GM23338 (cell line): ENCODE data around the gene PKNOX2. TPM values are rescaled to one million over a fixed set of nuclear protein-coding genes. Genes with fewer than 3 reads are reported as not detected.

Source experiments
- ATAC-seq: fragments of 200-7000 bp; cut with Tn5 transposase; 3 replicates; pipeline ENCODE4 v1.9.1; 2020
- DNase-seq: peaks from one replicate; pipeline ENCODE4 v3.0.0-alpha.2; 2015; ENCODE audit warnings: low spot score
- H2AFZ ChIP-seq: fragments of 200-600 bp; sonication (generic); 2 replicates; pipeline ENCODE4 v1.8.0; 2016; ENCODE audit warnings: antibody characterized with exemption, mild to moderate bottlenecking, moderate library complexity
- H3F3A ChIP-seq: fragments of 200-600 bp; sonication (generic); replicated peaks from 2 replicates; pipeline ENCODE4 v1.8.0; 2017; ENCODE audit warnings: antibody characterized with exemption, mixed run types, low read depth
- H3K27ac ChIP-seq: fragments of 200-600 bp; sonication (generic); 2 replicates; pipeline ENCODE4 v1.6.1; 2016; ENCODE audit warnings: low read depth
- H3K27me3 ChIP-seq: fragments of 200-600 bp; sonication (generic); 2 replicates; pipeline ENCODE4 v1.8.0; 2016; ENCODE audit warnings: mild to moderate bottlenecking, mixed run types, moderate library complexity; ENCODE audit not compliant: insufficient read depth
- H3K36me3 ChIP-seq: fragments of 200-600 bp; sonication (generic); 2 replicates; pipeline ENCODE4 v1.8.0; 2016; ENCODE audit warnings: mild to moderate bottlenecking; ENCODE audit not compliant: insufficient read depth
- H3K4me1 ChIP-seq: fragments of 200-600 bp; sonication (generic); 2 replicates; pipeline ENCODE4 v1.8.0; 2016; ENCODE audit warnings: mild to moderate bottlenecking, moderate library complexity; ENCODE audit not compliant: insufficient read depth
- H3K4me2 ChIP-seq: fragments of 200-600 bp; sonication (generic); 2 replicates; pipeline ENCODE4 v1.7.1; 2017; ENCODE audit warnings: mixed run types
- H3K4me3 ChIP-seq: fragments of 200-600 bp; sonication (generic); 2 replicates; pipeline ENCODE4 v1.6.1; 2016; ENCODE audit warnings: mixed run types
- H3K79me2 ChIP-seq: fragments of 200-600 bp; sonication (generic); replicated peaks from 2 replicates; pipeline ENCODE4 v1.8.0; 2017; ENCODE audit warnings: mild to moderate bottlenecking; ENCODE audit not compliant: insufficient read depth
- H3K9me2 ChIP-seq: fragments of 200-600 bp; sonication (generic); 2 replicates; pipeline ENCODE4 v1.8.0; 2017; ENCODE audit not compliant: insufficient read depth
- H4K20me1 ChIP-seq: fragments of 200-600 bp; sonication (generic); replicated peaks from 2 replicates; pipeline ENCODE4 v1.8.0; 2017; ENCODE audit warnings: mild to moderate bottlenecking; ENCODE audit not compliant: insufficient read depth
- H3K27ac Mint-ChIP-seq: 2 replicates; pipeline ENCODE4 v1.8.0; 2020; ENCODE audit warnings: inconsistent platforms, mild to moderate bottlenecking, moderate library complexity, mixed read lengths
- H3K27me3 Mint-ChIP-seq: 3 replicates; pipeline ENCODE4 v1.8.0; 2022; ENCODE audit warnings: low read depth, mild to moderate bottlenecking, moderate library complexity, mixed read lengths, inconsistent platforms; ENCODE audit not compliant: insufficient read depth, poor library complexity
- H3K36me3 Mint-ChIP-seq: 3 replicates; pipeline ENCODE4 v1.8.0; 2021; ENCODE audit warnings: low read depth, mild to moderate bottlenecking, inconsistent platforms, moderate library complexity, mixed read lengths
- H3K4me1 Mint-ChIP-seq: 3 replicates; pipeline ENCODE4 v1.8.0; 2020; ENCODE audit warnings: mild to moderate bottlenecking, inconsistent platforms, mixed read lengths
- H3K4me3 Mint-ChIP-seq: 3 replicates; pipeline ENCODE4 v1.8.0; 2021; ENCODE audit warnings: moderate library complexity, mild to moderate bottlenecking, inconsistent platforms, mixed read lengths
- H3K9me3 Mint-ChIP-seq: 3 replicates; pipeline ENCODE4 v1.8.0; 2020; ENCODE audit warnings: moderate library complexity, mild to moderate bottlenecking, inconsistent platforms, mixed read lengths
- CREB1 ChIP-seq: fragments of 250-450 bp; sonication (Bioruptor Pico); IDR thresholded peaks from 2 replicates; pipeline ENCODE4 v1.5.0; 2020; ENCODE audit warnings: low read depth, mild to moderate bottlenecking, moderate library complexity
- EZH2 ChIP-seq: fragments of 200-600 bp; sonication (generic); IDR thresholded peaks from one replicate; pipeline ENCODE4 v1.8.0; 2017; ENCODE audit warnings: antibody characterized with exemption, mild to moderate bottlenecking, low read depth; ENCODE audit not compliant: unreplicated experiment
- EZH2phosphoT487 ChIP-seq: fragments of 200-600 bp; sonication (generic); IDR thresholded peaks from one replicate; pipeline ENCODE4 v1.8.1; 2018; ENCODE audit warnings: antibody characterized with exemption; ENCODE audit not compliant: unreplicated experiment
- JUNB ChIP-seq: IDR thresholded peaks from one replicate; pipeline ENCODE4 v1.6.1; 2016; ENCODE audit warnings: antibody characterized with exemption; ENCODE audit not compliant: unreplicated experiment
- NANOG ChIP-seq: IDR thresholded peaks from 2 replicates; pipeline ENCODE4 v1.6.1; 2016; ENCODE audit warnings: antibody characterized with exemption, borderline replicate concordance
- POLR2AphosphoS5 ChIP-seq: IDR thresholded peaks from 2 replicates; pipeline ENCODE4 v1.6.1; 2016; ENCODE audit warnings: antibody characterized with exemption, low read depth
- REST ChIP-seq: IDR thresholded peaks from one replicate; pipeline ENCODE4 v1.6.1; 2018; ENCODE audit warnings: antibody characterized with exemption; ENCODE audit not compliant: unreplicated experiment
- STAT1 ChIP-seq: IDR thresholded peaks from one replicate; pipeline ENCODE4 v1.6.1; 2016; ENCODE audit warnings: antibody characterized with exemption; ENCODE audit not compliant: unreplicated experiment
- ZNF114 ChIP-seq: fragments of 250-450 bp; sonication (Bioruptor Pico); IDR thresholded peaks from 2 replicates; pipeline ENCODE4 v1.5.0; 2020; ENCODE audit warnings: mild to moderate bottlenecking, moderate library complexity
- ZNF331 ChIP-seq: fragments of 250-450 bp; sonication (Bioruptor Pico); IDR thresholded peaks from 2 replicates; pipeline ENCODE4 v1.5.0; 2020; ENCODE audit warnings: low read depth, mild to moderate bottlenecking, moderate library complexity
- polyA plus RNA-seq: library from polyadenylated mRNA; unstranded; fragments of >200 nt; fragmentation: Nextera tagmentation; extraction: Ambion mirVana; gene quantifications from 2 replicates; pipeline ENCODE4 v1.2.1, GENCODE V29; 2016
- total RNA-seq: library from RNA; depleted of rRNA; stranded (reverse); fragments of >200 nt; shearing (Covaris generic); gene quantifications from 2 replicates; pipeline ENCODE4 v1.2.3, GENCODE V29; 2014
- TF ChIP-seq, protein P1 (sequence below): IDR thresholded peaks from 2 replicates; pipeline ENCODE4 v1.6.1; 2016; ENCODE audit warnings: antibody characterized with exemption
- TF ChIP-seq, protein P2 (sequence below), 2 experiments: fragments of 200-600 bp in 1 of 2; sonication (generic) in 1 of 2; conservative IDR thresholded peaks; 2 replicates each; pipeline versions ENCODE4 v1.5.1 to v1.6.1; 2016 to 2017; ENCODE audit warnings: antibody characterized with exemption in 2 of 2, low read depth in 2 of 2, mild to moderate bottlenecking in 2 of 2, moderate library complexity in 1 of 2
- TF ChIP-seq, protein P3 (sequence below): fragments of 250-450 bp; sonication (Bioruptor Pico); IDR thresholded peaks from 2 replicates; pipeline ENCODE4 v1.5.0; 2020; ENCODE audit warnings: mild to moderate bottlenecking, moderate library complexity

PKNOX2 gene
- total and polyA plus RNA-seq, 2 experiments from 2014 or later = 0.42 to 0.83 TPM

GRCh38 chr11:125401746-125402145 lies 237.2 kb downstream of the PKNOX2 start:
- Histone ChIP-seq H3K27ac (no peak overlapping the region), H3K27me3 (no peaks in the 10 kb centered on the region), H3K4me2 (0 out of 2 replicates have a peak overlapping the region, but pooled peaks have one; percentile 15), H3K4me1 (peaks cover 30% of the 10 kb centered on the region), H3K4me3 (no peak overlapping the region), H3K36me3 (no peaks in the 10 kb centered on the region), H4K20me1 (no peaks in the 10 kb centered on the region), H3K79me2 (no peaks in the 10 kb centered on the region), H3K9me2 (0 out of 2 replicates have a peak, but pooled peaks cover 2% of the 10 kb centered on the region), H2AFZ (peak overlapping the region; percentile 44; the same call in 1 of the 2 replicates), H3F3A (no peaks in the 10 kb centered on the region)
- H3K27ac Mint-ChIP-seq = peak overlapping the region; percentile 84
- ATAC-seq = peak; percentile 34
- peak; percentile 73 for DNase-seq
- peaks cover 19% of the 10 kb centered on the region for H3K27me3 Mint-ChIP-seq
- no peaks in the 10 kb centered on the region for H3K9me3 Mint-ChIP-seq
- H3K36me3 Mint-ChIP-seq = no peaks in the 10 kb centered on the region
- peaks cover 56% of the 10 kb centered on the region for H3K4me1 Mint-ChIP-seq
- no peak overlapping the region for H3K4me3 Mint-ChIP-seq
- TF ChIP-seq STAT1 = no peak
- TF ChIP-seq ZNF114 = no peak
- TF ChIP-seq, protein P1, sequence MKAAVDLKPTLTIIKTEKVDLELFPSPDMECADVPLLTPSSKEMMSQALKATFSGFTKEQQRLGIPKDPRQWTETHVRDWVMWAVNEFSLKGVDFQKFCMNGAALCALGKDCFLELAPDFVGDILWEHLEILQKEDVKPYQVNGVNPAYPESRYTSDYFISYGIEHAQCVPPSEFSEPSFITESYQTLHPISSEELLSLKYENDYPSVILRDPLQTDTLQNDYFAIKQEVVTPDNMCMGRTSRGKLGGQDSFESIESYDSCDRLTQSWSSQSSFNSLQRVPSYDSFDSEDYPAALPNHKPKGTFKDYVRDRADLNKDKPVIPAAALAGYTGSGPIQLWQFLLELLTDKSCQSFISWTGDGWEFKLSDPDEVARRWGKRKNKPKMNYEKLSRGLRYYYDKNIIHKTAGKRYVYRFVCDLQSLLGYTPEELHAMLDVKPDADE = no peak
- no peak for TF ChIP-seq EZH2phosphoT487
- no peak for TF ChIP-seq CREB1 (CRISPR knock-in tag)
- TF ChIP-seq, protein P2, sequence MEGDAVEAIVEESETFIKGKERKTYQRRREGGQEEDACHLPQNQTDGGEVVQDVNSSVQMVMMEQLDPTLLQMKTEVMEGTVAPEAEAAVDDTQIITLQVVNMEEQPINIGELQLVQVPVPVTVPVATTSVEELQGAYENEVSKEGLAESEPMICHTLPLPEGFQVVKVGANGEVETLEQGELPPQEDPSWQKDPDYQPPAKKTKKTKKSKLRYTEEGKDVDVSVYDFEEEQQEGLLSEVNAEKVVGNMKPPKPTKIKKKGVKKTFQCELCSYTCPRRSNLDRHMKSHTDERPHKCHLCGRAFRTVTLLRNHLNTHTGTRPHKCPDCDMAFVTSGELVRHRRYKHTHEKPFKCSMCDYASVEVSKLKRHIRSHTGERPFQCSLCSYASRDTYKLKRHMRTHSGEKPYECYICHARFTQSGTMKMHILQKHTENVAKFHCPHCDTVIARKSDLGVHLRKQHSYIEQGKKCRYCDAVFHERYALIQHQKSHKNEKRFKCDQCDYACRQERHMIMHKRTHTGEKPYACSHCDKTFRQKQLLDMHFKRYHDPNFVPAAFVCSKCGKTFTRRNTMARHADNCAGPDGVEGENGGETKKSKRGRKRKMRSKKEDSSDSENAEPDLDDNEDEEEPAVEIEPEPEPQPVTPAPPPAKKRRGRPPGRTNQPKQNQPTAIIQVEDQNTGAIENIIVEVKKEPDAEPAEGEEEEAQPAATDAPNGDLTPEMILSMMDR (conservative IDR thresholded peaks at IDR 0.05; ENCODE audit: low read depth in 2 of 2) = no peak
- TF ChIP-seq JUNB = no peak
- TF ChIP-seq ZNF331 (CRISPR knock-in tag) = no peak
- no peak for TF ChIP-seq EZH2
- TF ChIP-seq, protein P3, sequence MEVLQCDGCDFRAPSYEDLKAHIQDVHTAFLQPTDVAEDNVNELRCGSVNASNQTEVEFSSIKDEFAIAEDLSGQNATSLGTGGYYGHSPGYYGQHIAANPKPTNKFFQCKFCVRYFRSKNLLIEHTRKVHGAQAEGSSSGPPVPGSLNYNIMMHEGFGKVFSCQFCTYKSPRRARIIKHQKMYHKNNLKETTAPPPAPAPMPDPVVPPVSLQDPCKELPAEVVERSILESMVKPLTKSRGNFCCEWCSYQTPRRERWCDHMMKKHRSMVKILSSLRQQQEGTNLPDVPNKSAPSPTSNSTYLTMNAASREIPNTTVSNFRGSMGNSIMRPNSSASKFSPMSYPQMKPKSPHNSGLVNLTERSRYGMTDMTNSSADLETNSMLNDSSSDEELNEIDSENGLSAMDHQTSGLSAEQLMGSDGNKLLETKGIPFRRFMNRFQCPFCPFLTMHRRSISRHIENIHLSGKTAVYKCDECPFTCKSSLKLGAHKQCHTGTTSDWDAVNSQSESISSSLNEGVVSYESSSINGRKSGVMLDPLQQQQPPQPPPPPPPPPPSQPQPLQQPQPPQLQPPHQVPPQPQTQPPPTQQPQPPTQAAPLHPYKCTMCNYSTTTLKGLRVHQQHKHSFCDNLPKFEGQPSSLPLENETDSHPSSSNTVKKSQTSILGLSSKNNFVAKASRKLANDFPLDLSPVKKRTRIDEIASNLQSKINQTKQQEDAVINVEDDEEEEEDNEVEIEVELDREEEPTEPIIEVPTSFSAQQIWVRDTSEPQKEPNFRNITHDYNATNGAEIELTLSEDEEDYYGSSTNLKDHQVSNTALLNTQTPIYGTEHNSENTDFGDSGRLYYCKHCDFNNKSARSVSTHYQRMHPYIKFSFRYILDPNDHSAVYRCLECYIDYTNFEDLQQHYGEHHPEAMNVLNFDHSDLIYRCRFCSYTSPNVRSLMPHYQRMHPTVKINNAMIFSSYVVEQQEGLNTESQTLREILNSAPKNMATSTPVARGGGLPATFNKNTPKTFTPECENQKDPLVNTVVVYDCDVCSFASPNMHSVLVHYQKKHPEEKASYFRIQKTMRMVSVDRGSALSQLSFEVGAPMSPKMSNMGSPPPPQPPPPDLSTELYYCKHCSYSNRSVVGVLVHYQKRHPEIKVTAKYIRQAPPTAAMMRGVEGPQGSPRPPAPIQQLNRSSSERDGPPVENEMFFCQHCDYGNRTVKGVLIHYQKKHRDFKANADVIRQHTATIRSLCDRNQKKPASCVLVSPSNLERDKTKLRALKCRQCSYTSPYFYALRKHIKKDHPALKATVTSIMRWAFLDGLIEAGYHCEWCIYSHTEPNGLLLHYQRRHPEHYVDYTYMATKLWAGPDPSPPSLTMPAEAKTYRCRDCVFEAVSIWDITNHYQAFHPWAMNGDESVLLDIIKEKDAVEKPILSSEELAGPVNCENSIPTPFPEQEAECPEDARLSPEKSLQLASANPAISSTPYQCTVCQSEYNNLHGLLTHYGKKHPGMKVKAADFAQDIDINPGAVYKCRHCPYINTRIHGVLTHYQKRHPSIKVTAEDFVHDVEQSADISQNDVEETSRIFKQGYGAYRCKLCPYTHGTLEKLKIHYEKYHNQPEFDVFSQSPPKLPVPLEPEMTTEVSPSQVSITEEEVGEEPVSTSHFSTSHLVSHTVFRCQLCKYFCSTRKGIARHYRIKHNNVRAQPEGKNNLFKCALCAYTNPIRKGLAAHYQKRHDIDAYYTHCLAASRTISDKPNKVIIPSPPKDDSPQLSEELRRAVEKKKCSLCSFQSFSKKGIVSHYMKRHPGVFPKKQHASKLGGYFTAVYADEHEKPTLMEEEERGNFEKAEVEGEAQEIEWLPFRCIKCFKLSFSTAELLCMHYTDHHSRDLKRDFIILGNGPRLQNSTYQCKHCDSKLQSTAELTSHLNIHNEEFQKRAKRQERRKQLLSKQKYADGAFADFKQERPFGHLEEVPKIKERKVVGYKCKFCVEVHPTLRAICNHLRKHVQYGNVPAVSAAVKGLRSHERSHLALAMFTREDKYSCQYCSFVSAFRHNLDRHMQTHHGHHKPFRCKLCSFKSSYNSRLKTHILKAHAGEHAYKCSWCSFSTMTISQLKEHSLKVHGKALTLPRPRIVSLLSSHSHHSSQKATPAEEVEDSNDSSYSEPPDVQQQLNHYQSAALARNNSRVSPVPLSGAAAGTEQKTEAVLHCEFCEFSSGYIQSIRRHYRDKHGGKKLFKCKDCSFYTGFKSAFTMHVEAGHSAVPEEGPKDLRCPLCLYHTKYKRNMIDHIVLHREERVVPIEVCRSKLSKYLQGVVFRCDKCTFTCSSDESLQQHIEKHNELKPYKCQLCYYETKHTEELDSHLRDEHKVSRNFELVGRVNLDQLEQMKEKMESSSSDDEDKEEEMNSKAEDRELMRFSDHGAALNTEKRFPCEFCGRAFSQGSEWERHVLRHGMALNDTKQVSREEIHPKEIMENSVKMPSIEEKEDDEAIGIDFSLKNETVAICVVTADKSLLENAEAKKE (CRISPR knock-in tag) = no peak; the same call in 1 of the 2 replicates
- no peak for TF ChIP-seq POLR2AphosphoS5
- no peak for TF ChIP-seq NANOG
- TF ChIP-seq REST = no peak
